Activated effector memory CD4-positive, alpha-beta T cell treated with Interleukin-2 at 50 U/mL for 16 hours (primary cell): ENCODE results near the gene TTLL11.

ENCODE experiments used
- DNase-seq: peaks from one replicate; pipeline ENCODE4 v3.0.0-alpha.2; 2020

The TTLL11 gene

GRCh38 chr9:121927081-121927480 lies 166.0 kb downstream of the TTLL11 start:
- DNase-seq, result no peak

DNA sequence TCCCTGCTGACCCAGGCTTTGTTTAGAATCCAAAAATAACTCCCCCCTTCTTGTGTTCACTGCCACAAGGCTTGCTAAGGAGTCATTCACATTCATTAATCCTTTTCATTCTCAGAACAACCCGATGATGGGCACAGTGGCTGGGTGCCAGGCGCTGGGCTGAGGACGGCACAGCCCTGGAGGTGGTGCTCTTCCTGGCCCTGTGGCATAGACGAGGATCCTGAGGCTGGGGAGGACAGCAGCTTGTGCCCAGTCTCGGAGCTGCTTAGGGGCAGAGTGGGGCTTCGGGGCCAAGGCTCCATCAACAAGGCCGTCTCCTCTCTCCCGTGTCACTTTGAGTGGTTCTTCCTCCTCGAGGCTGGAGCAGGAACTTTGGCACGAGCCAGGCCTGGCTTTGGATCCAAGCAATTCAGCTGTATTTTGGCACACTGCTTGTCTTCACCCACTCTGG lies 166.7 kb downstream of the TTLL11 start:
- no peak for DNase-seq

DNA sequence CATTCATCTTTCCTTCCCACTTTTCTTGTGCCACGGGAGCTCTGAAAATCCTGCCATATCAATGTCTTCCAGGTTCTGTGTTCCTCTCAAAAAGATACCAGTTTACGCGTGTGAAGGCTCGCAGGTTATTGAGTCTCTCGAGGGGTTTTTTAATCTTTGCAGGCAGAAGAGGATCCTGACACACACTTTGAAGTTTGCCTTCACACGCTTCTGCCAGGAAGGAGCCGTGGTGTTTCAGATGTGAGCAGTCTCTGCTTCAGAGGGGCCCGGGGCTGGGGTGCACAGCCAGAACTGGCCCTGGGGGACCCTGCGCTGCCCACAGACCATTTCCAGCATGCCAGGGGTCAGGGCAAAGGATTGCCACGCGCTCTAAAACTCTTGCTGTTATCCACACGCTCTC lies 167.2 kb downstream of the TTLL11 start:
- DNase-seq, result no peak

DNA sequence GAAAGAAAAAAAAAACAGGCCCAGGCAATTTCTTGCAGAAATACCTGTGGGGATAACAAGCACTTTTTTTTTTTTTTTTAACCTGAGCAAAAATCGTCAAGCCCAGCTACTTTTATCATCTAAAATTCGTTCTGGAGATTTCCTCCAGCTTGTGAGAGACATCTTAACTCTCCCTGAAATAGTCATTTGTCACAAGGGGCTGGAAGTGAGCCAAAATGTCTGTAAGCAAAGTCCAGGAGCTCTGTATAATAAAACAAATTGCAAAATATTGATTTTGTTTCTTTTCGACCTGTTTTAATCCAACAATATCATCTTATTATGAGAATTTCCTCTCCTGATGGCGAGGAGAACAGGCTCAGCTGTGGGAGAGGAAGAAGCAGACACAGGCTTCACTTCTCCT lies 168.4 kb downstream of the TTLL11 start:
- DNase-seq, result no peak

GRCh38 chr9:121921444-121921843 lies 171.7 kb downstream of the TTLL11 start:
- DNase-seq, result no peak

DNA sequence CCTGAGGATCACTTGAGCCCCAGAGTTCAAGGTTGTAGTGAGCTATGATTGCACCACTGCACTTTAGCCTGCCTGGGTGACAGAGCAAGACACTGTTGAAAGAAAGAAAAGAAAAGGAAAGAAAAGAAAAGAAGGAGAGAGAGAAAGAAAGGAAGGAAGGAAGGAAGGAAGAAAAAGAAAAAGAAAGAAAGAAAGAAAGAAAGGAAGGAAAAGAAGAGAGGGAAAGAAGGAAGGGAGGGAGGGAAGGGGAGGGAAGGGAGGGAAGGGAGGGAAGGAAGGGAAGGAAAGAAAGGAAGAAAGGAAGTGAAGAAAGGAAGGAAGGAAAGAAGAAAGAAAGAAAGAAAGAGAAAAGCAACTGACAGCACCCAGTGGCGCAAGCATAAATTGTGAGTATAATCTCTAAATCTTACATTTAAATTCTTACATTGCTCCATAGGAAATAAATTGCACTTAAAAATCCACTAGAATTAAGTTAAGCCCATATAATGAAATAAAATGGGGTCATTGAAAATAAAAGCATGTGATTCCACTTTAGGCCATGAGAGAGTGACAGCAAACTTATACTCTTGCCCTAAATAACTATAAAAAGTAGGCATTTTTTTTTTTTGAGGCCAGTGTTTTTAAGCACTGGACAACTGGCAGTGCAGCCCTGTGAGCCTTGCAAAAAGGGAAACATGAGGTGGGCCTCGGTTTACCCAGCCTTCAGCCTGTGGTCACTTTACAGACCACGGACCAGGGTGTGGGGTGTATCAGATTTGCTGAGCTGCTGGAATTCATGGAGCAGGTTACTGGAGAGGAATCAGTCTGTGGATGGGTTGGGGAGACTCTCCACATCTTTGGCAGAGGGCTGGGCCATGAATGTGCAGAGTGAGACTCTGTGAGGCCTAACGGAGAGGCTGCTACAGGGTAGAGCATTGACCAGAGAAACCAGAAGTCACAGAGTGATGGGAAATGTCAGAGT lies 175.5 kb downstream of the TTLL11 start:
- DNase-seq, result no peak

DNA sequence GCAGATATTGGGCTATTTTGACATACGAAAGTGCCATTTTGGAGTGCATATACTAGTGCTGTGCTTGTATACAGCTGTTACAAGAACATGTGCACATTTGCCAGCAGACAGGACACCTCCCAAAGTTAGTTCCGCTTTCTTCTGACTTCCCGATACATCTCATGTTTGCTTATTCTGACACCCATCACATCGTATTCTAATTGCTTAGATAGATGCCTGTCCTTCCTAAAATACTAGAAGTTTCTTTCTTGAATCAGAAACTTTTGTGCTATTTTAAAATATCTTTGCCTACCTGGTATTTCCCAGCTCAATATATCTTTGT lies 177.8 kb downstream of the TTLL11 start:
- DNase-seq, result no peak

- no peak for DNase-seq
Measured at GRCh38 chr9:121914604-121915303, 178.4 kb downstream of the TTLL11 start.

- no peak for DNase-seq
Measured at GRCh38 chr9:121914017-121914595, 179.0 kb downstream of the TTLL11 start.

GRCh38 chr9:121912812-121913627 lies 180.1 kb downstream of the TTLL11 start:
- no peak for DNase-seq

DNA sequence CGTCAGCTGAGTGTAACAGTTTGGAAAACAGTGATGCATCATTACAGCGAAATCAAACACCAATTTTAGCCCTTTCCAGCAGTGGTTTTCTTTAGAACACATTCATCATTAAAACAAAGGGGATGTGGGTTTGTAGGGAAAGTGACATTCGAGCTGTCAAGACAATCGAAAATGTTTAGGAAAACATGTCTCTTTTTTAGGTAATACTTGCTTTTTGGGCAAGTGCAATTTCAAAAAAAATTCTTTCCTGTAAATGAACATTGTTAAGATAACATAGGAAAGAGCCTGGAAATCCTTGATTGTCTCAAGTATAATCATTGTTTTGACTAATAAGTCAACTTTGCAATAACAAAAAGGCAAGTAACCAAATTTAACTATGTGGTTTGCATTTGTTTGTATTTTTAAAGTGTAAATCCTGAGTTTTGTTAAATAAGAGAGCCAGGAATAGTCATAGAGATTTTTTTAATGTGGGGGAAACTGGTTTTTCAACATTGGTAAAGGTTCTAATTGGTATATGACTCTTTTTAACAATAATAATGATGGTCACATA lies 182.5 kb downstream of the TTLL11 start:
- no peak for DNase-seq

DNA sequence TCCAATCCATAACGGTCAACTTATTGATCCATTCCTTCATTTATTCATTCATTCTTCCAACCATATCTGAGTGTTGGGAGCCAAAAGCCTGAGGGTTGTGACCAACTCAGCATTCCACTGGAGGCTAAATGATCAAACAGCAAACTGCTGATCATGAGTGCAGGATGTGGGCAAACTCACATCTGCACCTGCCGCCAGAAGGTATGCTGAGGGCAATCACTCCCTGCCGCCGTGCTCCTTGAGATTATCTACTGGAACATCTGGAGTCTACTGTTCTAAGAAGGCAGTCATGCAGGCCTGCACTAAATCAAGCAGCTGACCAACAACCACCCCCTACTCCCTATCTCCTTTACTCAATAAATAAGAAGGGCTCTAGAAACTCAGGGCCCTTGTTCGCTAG lies 184.0 kb downstream of the TTLL11 start:
- DNase-seq, result no peak

DNA sequence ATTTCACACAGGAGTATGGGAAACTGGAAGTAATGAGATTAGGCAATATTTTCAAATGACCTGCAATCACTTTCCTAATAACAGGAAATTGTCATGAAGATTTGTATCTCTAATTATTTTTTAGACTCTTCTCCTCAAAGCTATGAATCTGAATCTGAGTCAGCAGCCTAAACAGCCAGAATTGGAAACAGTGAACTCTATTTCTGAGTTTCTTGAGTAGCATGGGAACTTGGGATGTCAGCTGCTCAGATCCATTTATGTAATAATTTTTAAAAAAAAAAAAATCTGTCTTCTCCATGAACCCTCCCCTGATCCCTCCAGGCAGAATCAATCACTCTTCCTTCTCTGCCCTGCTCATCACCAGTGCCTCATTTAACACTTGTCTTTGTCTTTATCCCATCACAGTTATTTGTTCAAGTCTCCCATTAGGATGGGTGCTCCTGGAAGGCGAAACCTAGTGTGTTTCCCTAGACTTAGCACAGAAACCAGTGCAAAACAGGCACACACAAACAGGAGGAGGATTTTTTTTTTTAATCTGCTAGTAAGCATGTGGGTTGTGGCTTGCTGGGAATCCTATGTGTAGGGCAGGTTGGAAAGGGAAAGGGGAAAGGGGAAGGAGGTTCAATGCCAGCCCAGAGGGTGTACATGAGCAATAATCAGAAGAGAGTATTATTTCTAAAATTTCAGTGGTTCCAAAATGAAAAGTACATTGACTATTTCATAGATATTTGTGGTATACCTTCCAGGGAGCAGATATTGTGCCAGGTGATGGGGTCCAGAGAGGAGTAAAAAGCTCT lies 186.8 kb downstream of the TTLL11 start:
- no peak for DNase-seq

DNA sequence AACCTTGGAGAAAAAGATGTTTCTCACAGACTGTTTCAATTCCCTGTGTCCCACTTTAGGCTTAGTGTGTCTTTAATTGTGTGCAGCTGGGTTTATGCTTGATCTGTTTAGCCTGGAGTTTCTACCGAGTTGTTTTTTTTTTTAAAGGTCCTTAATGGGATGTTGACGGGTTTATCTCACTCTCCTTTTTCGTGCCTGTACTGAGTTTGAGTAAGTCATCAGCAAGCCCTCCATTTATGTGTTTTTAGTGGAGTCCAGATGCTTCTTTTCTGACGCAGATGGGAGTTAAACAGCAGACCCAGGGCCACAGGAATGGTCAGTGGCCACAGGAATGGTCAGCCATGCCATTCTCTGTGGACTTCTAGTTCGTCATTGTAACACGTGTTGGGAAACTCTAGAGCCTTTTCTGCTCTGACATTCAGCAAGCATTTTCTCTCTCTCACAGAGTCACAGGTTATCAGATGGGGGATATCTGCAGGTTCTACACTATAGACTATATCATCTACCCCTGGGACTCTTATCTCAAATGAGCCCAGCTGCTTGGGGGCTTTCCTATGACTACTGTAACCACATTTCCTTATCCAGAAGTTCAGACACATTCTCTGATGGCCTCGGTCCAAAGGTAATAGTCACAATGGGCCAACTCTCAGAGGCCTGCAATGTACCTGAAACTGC lies 190.5 kb downstream of the TTLL11 start:
- no peak for DNase-seq

DNA sequence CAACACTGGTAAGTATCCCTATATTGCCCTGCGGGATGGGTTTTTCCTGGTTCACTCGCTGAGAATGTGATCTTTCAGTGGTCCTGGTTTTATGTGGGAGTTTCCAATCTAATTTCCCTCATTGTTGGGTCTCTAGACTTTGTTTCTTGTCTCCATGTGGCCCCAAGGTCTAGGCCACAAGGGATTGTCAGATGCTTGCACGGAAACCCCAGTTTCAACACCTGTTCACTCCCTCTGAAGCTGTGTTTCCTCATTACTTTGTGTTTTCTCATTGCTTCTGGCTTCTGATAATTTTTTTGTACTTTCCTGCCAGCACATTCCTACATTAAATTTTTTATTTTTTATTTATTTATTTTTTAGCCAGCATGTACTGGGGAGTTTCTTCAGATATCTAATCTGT lies 191.5 kb downstream of the TTLL11 start:
- DNase-seq, result no peak

DNA sequence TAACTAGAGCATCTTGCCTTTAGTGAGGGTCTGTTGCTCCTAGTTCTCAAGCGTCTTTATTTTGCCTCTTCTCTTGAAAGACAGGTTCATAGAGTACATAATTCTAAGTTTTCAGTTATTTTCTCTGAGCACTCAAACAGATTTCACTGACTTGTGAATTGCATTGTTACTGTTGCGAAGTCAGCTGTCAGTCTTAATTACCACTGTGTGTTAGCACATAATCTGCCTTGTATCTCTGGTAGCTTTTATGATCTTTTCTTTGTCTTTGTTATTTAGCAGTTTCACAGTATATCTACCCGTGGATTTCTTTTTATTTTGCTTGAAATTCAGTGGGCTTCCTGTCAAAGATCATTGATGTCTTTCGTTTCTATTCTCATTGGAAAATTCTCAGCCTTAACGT lies 192.9 kb downstream of the TTLL11 start:
- DNase-seq, result no peak

DNA sequence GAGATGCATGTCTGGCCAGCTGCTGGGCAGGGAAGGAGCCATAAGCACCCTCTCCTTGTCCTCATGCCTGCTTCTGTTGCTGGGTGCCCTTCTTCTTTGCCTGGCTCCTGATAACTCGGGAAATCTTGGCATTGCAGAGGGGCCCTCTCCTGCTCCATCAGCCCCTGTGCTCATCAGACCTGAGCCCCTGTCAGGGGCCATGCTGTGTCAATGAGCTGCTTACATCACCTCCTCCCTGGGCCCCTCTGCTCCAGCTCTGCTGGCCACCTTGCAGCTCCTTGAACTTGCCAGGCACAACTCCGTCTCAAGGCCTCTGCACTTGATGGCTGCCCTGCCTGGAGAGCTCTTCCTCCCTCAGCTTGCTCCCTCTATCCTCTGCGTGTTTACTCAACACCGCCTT lies 194.3 kb downstream of the TTLL11 start:
- no peak for DNase-seq

DNA sequence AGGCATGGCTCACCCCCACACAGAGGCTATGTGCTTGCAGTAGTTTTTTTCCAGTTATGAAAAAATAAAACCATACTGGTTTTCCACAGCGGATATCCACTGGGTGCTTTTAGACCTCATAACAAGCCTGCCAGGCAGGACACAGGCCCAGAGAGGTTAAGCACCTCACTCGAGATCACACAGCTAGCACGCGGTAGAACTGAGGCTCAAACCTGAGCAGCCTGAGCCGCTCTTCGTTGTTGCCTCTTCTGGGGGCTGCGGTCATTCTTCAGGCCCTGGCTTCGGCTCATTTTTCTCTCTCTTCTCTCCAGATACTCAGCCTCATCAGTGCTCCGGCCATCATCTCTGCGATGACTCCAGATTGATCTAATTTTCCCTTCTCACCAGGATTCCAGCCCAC lies 196.0 kb downstream of the TTLL11 start:
- no peak for DNase-seq

DNA sequence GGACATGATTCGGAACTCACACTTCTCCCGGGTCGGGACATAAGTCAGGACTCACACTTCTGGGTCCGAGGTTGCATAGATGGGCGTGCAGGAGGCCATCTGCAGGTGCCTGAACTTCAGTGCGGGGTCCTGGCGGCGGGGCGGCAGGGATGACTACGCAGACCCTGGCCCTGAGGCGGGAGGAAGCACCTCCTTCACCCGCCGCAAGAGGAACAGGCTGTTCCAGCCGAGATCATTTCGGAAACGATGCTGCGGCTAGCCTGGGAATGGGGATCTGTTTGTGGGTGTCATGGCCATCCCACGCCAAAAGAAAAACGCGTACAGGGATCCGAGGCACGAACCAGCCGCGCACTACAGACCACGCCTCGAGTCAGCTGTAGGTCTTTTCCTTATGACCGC lies 196.6 kb downstream of the TTLL11 start:
- DNase-seq, result no peak

DNA sequence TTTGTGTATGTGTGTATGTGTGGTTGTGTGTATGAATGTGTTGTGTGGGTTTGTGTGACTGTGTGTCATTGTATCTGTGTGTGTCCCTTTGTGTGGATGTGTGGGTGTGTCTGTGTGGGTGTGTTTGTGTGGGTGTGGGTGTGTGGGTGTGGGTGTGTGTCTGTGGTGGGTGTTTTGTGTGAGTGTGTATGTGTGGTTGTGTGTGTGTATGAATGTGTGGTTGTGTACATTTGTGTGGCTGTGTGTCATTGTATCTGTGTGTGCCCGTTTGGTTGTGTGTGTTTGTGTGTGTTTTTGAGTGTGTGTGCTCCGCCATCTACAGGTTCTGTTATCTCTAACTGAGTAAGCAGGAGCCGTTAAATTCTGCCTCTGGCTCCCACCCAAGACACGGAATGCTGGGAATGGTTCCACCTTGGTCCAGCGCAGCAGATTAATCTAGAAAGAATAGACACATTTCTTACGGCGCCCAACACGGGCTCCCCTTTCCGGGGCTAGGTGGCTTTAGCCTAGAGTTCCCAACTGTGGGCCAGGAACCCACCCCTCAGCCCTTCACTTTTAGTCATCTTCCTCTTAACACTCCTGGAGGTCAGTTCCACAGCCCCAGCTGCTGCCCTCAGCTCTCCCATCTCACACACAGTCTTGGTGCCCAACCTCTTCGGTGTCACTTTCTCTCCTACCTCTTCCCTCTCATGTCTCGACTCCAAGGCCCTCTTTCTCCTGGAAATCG lies 197.1 kb downstream of the TTLL11 start:
- no peak for DNase-seq

- no peak for DNase-seq
Measured at GRCh38 chr9:121895358-121895757, 197.8 kb downstream of the TTLL11 start.
